Measurements from ENCODE around the gene RUSF1.
"Not testable (repeated sequence)": the region's sequence is repeated elsewhere in the genome, so short reads cannot be mapped to it uniquely, and the experiment has no call there.

DNA sequence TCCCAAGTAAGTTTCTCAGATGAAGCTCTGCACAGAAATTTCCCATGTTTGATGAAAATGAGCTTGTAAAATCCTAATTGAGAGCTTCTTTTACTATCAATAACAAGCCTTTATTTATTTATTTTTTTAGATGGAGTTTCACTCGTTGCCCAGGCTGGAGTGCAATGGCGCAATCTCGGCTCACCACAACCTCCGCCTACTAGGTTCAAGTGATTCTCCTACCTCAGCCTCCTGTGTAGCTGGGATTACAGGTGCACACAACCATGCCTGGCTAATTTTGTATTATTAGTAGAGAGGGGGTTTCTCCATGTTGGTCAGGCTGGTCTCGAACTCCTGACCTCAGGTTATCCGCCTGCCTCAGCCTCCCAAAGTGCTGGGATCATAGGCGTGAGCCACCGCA, 4.6 kb downstream of the RUSF1 start:
- TF ChIP-seq SP1 (IDR thresholded peaks at IDR 0.05); L3MBTL2 (conservative IDR thresholded peaks at IDR 0.05); FOXK2 (IDR thresholded peaks at IDR 0.05): not testable (repeated sequence)

Measured in HEK293T (cell line).